H1 (cell line): Measurements from ENCODE around the gene DYNLT5. TPM values are rescaled to one million over a fixed set of nuclear protein-coding genes. Genes with fewer than 3 reads are reported as not detected.

Experiments
- CTCF ChIA-PET: fragments of 300-600 bp; sonication (Branson Sonifier 250); formaldehyde crosslinking; loops from one replicate; lab custom pipeline; 2021; ENCODE audit not compliant: partially characterized antibody; lab: Charles Lee
- POLR2A ChIA-PET: fragments of 300-600 bp; sonication (Branson Sonifier 250); formaldehyde crosslinking; loops from one replicate; lab custom pipeline; 2021; ENCODE audit warnings: inconsistent platforms; ENCODE audit not compliant: partially characterized antibody; lab: Charles Lee
- DNase-seq, 2 experiments: peaks; one replicate each; pipeline versions ENCODE4 v3.0.0 to v3.0.0-alpha.2; 2010 to 2022; ENCODE audit warnings: low spot score in 2 of 2, low read depth in 1 of 2, mixed read lengths in 1 of 2
- FAIRE-seq: peaks from 2 replicates; lab custom pipeline; 2011; peaks lifted over from hg19 to GRCh38; lab: Jason Lieb, UNC
- H2AFZ ChIP-seq: 2 replicates; pipeline ENCODE4 v1.8.1; 2012; ENCODE audit warnings: low read length, inconsistent platforms
- H2AK5ac ChIP-seq: 2 replicates; pipeline ENCODE4 v1.6.1; 2013; ENCODE audit warnings: low read depth, low read length
- H2BK120ac ChIP-seq: replicated peaks from 2 replicates; pipeline ENCODE3; 2013; ENCODE audit warnings: low read depth, low read length, inconsistent platforms
- H2BK12ac ChIP-seq: 2 replicates; pipeline ENCODE4 v1.6.1; 2013; ENCODE audit warnings: low read depth, low read length
- H2BK15ac ChIP-seq: 2 replicates; pipeline ENCODE4 v1.6.1; 2013; ENCODE audit warnings: low read length
- H2BK20ac ChIP-seq: 2 replicates; pipeline ENCODE4 v1.6.1; 2013; ENCODE audit warnings: low read length
- H2BK5ac ChIP-seq: 2 replicates; pipeline ENCODE4 v1.6.1; 2013; ENCODE audit warnings: low read depth, low read length
- H3K14ac ChIP-seq: 2 replicates; pipeline ENCODE4 v1.6.1; 2013; ENCODE audit warnings: inconsistent platforms; ENCODE audit not compliant: insufficient read length
- H3K18ac ChIP-seq: 2 replicates; pipeline ENCODE4 v1.6.1; 2013; ENCODE audit warnings: low read length; ENCODE audit errors: extremely low read depth
- H3K23ac ChIP-seq: 2 replicates; pipeline ENCODE4 v1.6.1; 2013; ENCODE audit warnings: inconsistent platforms; ENCODE audit not compliant: insufficient read length
- H3K23me2 ChIP-seq: 2 replicates; pipeline ENCODE4 v1.6.1; 2013; ENCODE audit warnings: low read depth, low read length
- H3K27ac ChIP-seq: 2 replicates; pipeline ENCODE4 v1.6.1; 2011; ENCODE audit warnings: low read depth, low read length, inconsistent platforms
- H3K27me3 ChIP-seq, 4 experiments: replicated peaks in 1 of 4; 1 replicate in 1 of 4; 2 replicates in 3 of 4; pipeline versions ENCODE4 v1.6.1 to v1.8.1; 2011 to 2013; ENCODE audit warnings: low read length in 3 of 4, mild to moderate bottlenecking in 3 of 4, inconsistent platforms in 2 of 4, mixed read lengths in 2 of 4, moderate library complexity in 1 of 4; ENCODE audit not compliant: control insufficient read depth in 3 of 4, insufficient read depth in 3 of 4; ENCODE audit errors: extremely low read depth in 1 of 4
- H3K36me3 ChIP-seq, 4 experiments: 2 replicates each; pipeline versions ENCODE4 v1.6.1 to v1.8.1; 2011 to 2013; ENCODE audit warnings: mild to moderate bottlenecking in 4 of 4, low read length in 3 of 4, moderate library complexity in 2 of 4, control low read depth in 1 of 4, inconsistent platforms in 1 of 4; ENCODE audit not compliant: insufficient read depth in 4 of 4, control insufficient read depth in 2 of 4
- H3K4ac ChIP-seq: replicated peaks from 2 replicates; pipeline ENCODE3; 2013; ENCODE audit warnings: low read length, low read depth, mixed read lengths, inconsistent platforms; ENCODE audit not compliant: insufficient read length
- H3K4me1 ChIP-seq, 4 experiments: replicated peaks in 1 of 4; 1 replicate in 1 of 4; 2 replicates in 3 of 4; pipeline versions ENCODE4 v1.6.1 to v1.8.1; 2011 to 2013; ENCODE audit warnings: low read length in 3 of 4, inconsistent platforms in 2 of 4, mixed read lengths in 1 of 4; ENCODE audit not compliant: insufficient read depth in 4 of 4, control insufficient read depth in 3 of 4
- H3K4me2 ChIP-seq, 2 experiments: 2 replicates each; pipeline versions ENCODE4 v1.6.1 to v1.8.1; 2011 to 2013; ENCODE audit warnings: low read depth in 2 of 2, low read length in 2 of 2, control low read depth in 1 of 2, inconsistent platforms in 1 of 2, mild to moderate bottlenecking in 1 of 2; ENCODE audit not compliant: insufficient read depth in 1 of 2
- H3K4me3 ChIP-seq, 4 experiments: fragments of 200-600, 300-600 bp in 1 of 4; sonication (generic), shearing (Covaris generic), sonication (Bioruptor Twin) in 1 of 4; 2 replicates each; pipeline versions ENCODE4 v1.5.1 to v1.8.1; 2011 to 2016; ENCODE audit warnings: low read length in 4 of 4, low read depth in 3 of 4, control low read depth in 2 of 4, inconsistent platforms in 2 of 4, mild to moderate bottlenecking in 2 of 4, mixed read lengths in 1 of 4, moderate library complexity in 1 of 4; ENCODE audit not compliant: insufficient read depth in 2 of 4; ENCODE audit errors: extremely low read depth in 1 of 4
- H3K56ac ChIP-seq: replicated peaks from 2 replicates; pipeline ENCODE3; 2013; ENCODE audit warnings: low read depth, mild to moderate bottlenecking, mixed read lengths, low read length, inconsistent platforms; ENCODE audit not compliant: insufficient read length
- H3K79me1 ChIP-seq: 2 replicates; pipeline ENCODE4 v1.6.1; 2013; ENCODE audit warnings: low read depth, low read length, control low read depth
- H3K79me2 ChIP-seq, 2 experiments: 2 replicates each; pipeline versions ENCODE4 v1.6.1 to v1.8.1; 2012 to 2013; ENCODE audit warnings: low read length in 2 of 2, mild to moderate bottlenecking in 2 of 2, inconsistent platforms in 1 of 2; ENCODE audit not compliant: insufficient read depth in 2 of 2, control insufficient read depth in 1 of 2
- H3K9ac ChIP-seq, 4 experiments: replicated peaks in 1 of 4; 1 replicate in 1 of 4; 2 replicates in 3 of 4; pipeline versions ENCODE4 v1.6.1 to v1.8.1; 2011 to 2013; ENCODE audit warnings: low read depth in 3 of 4, low read length in 3 of 4, control low read depth in 2 of 4, mild to moderate bottlenecking in 2 of 4, moderate library complexity in 2 of 4, inconsistent platforms in 1 of 4; ENCODE audit errors: extremely low read depth in 1 of 4
- H3K9me3 ChIP-seq, 2 experiments: 2 replicates each; pipeline versions ENCODE4 v1.6.1 to v1.8.1; 2012 to 2013; ENCODE audit warnings: mild to moderate bottlenecking in 2 of 2, moderate library complexity in 2 of 2, control low read depth in 1 of 2, inconsistent platforms in 1 of 2, low read depth in 1 of 2, low read length in 1 of 2, mixed read lengths in 1 of 2; ENCODE audit not compliant: insufficient read depth in 2 of 2
- H4K20me1 ChIP-seq, 2 experiments: replicated peaks in 1 of 2; 2 replicates each; pipeline versions ENCODE3 to v1.8.1; 2011 to 2013; ENCODE audit warnings: inconsistent platforms in 2 of 2, low read length in 2 of 2, mild to moderate bottlenecking in 1 of 2; ENCODE audit not compliant: insufficient read depth in 2 of 2, control insufficient read depth in 1 of 2
- H4K5ac ChIP-seq: 2 replicates; pipeline ENCODE4 v1.6.1; 2013; ENCODE audit warnings: low read length, low read depth, mixed read lengths, inconsistent platforms; ENCODE audit not compliant: insufficient read length
- H4K8ac ChIP-seq: 2 replicates; pipeline ENCODE4 v1.8.0; 2013; ENCODE audit warnings: mild to moderate bottlenecking, moderate library complexity, low read length, inconsistent platforms; ENCODE audit not compliant: insufficient read depth; ENCODE audit errors: extremely low read depth
- H4K91ac ChIP-seq: replicated peaks from 2 replicates; pipeline ENCODE3; 2013; ENCODE audit warnings: low read length, mixed read lengths, inconsistent platforms; ENCODE audit not compliant: insufficient read length
- WGBS, 2 experiments: shearing (Covaris generic) in 1 of 2; methylation state at CpG; one replicate each; pipeline versions ENCODE4 v1.1.6 to v1.1.7; 2013 to 2015; ENCODE audit warnings: low lambda C conversion rate in 2 of 2, mixed read lengths in 2 of 2, inconsistent platforms in 1 of 2, low coverage in 1 of 2, missing lambda C conversion rate in 1 of 2; ENCODE audit not compliant: insufficient replicate concordance in 2 of 2, insufficient coverage in 1 of 2, insufficient read length in 1 of 2; ENCODE audit errors: extremely low coverage in 1 of 2, missing lambda C conversion rate in 1 of 2; 5-methylcytosine and 5-hydroxymethylcytosine counted together
- polyA plus RNA-seq, 7 experiments: library from polyadenylated mRNA; depleted of rRNA in 3 of 7; stranded (reverse) in 5 of 7; unstranded in 2 of 7; fragments of >200 nt in 5 of 7; fragments of 200-250 nt in 2 of 7; gene quantifications; 1 replicate in 5 of 7; 2 replicates in 1 of 7; 4 replicates in 1 of 7; pipeline versions ENCODE4 v1.2.1 to v1.2.3, GENCODE V29; 2011 to 2013; ENCODE audit warnings: missing spikeins in 2 of 7, mixed read lengths in 2 of 7
- total RNA-seq: library from RNA; stranded (reverse); fragmentation: NEBNext Ultra II Directional; extraction: Animal tissue kit (Norgen Biotek cat#: 25700); gene quantifications from 2 replicates; pipeline ENCODE4 v1.2.1, GENCODE V29; 2021

Gene DYNLT5
- total and polyA plus RNA-seq, 2 of the 8 experiments (the other 6 are each of a cell fraction or from before 2014, with no cell fraction given): 0.93 to 1.5 TPM

- no peak overlapping the region for H4K91ac ChIP-seq
- CTCF ChIA-PET: interaction anchor here (0.6 to 2.3 kb wide), 11 partner anchors 14 to 257 kb away, joined by 3 to 13 read pairs (median 4); no protein-coding TSS in a partner anchor
- no peaks in the 10 kb centered on the region for H3K79me1 ChIP-seq
- H2BK15ac ChIP-seq: no peak overlapping the region
- H2AK5ac ChIP-seq: no peak overlapping the region
- H4K8ac ChIP-seq: no peak overlapping the region
- no peak overlapping the region for H4K5ac ChIP-seq
- no peak overlapping the region for H3K4ac ChIP-seq
- no peak overlapping the region for H3K23ac ChIP-seq
- WGBS, 2 experiments: 81% methylated on average over 2 of the region's 2 CpGs; no CpG with 5 or more reads in 1 of the 2 experiments
- H2BK12ac ChIP-seq: no peak overlapping the region
- DNase-seq (no peak), FAIRE-seq (no peak)
- POLR2A ChIA-PET: no interaction called here
- H3K9ac ChIP-seq: no peak overlapping the region
- H3K4me1 ChIP-seq: peaks cover 0 to 4% (median 0%) of the 10 kb centered on the region in 4 experiments; a peak in 1 of 7 replicates
- H3K56ac ChIP-seq: no peak overlapping the region
- H3K4me3 ChIP-seq: no peak overlapping the region
- no peak overlapping the region for H3K4me2 ChIP-seq
- H2AFZ ChIP-seq: no peak overlapping the region
- H2BK20ac ChIP-seq: no peak overlapping the region
- no peaks in the 10 kb centered on the region for H3K9me3 ChIP-seq
- no peak overlapping the region for H3K27ac ChIP-seq
- H2BK5ac ChIP-seq: no peak overlapping the region
- no peaks in the 10 kb centered on the region for H3K79me2 ChIP-seq
- no peak overlapping the region for H2BK120ac ChIP-seq
- H3K23me2 ChIP-seq: no peaks in the 10 kb centered on the region
- no peaks in the 10 kb centered on the region for H3K27me3 ChIP-seq
- no peaks in the 10 kb centered on the region for H3K36me3 ChIP-seq
- no peak overlapping the region for H3K14ac ChIP-seq
- no peak overlapping the region for H3K18ac ChIP-seq
- no peaks in the 10 kb centered on the region for H4K20me1 ChIP-seq
These were observed 40.8 kb upstream of the DYNLT5 start for GRCh38 chr1:66711420-66711819.
